Gastroesophageal sphincter (tissue), 4 donors: ENCODE data around the gene CALB2. TPM values are rescaled to one million over a fixed set of nuclear protein-coding genes. Genes with fewer than 3 reads are reported as not detected.

Experiments used
- ATAC-seq: fragments of 150-250 bp; one replicate; pipeline ENCODE4 v1.9.1; 2016; ENCODE audit warnings: mild to moderate bottlenecking, moderate library complexity
- H3K27ac ChIP-seq, 4 donors: fragments of 200-600 bp; sonication (generic) in 3 of 4; 1 replicate in 3 of 4; 2 replicates in 1 of 4; pipeline ENCODE4 v1.5.1; 2016 to 2019
- H3K27me3 ChIP-seq: fragments of 200-600 bp; sonication (generic); one replicate; pipeline ENCODE4 v1.5.1; 2019
- H3K36me3 ChIP-seq, 2 donors: fragments of 200-600 bp; sonication (generic); one replicate each; pipeline ENCODE4 v1.5.1; 2019; ENCODE audit warnings: control low read depth in 1 of 2
- H3K4me1 ChIP-seq, 3 donors: fragments of 200-600 bp; sonication (generic); 1 replicate in 2 of 3; 2 replicates in 1 of 3; pipeline ENCODE4 v1.5.1; 2016 to 2019; ENCODE audit warnings: control low read depth in 2 of 3
- H3K4me3 ChIP-seq, 2 donors: fragments of 200-600 bp; sonication (generic); one replicate each; pipeline ENCODE4 v1.5.1; 2019; ENCODE audit warnings: mild to moderate bottlenecking in 1 of 2, moderate library complexity in 1 of 2
- H3K9me3 ChIP-seq, 3 donors: fragments of 200-600 bp; sonication (generic); one replicate each; pipeline ENCODE4 v1.5.1; 2017 to 2019; ENCODE audit warnings: control low read depth in 2 of 3
- CTCF ChIP-seq, 4 experiments: fragments of 200-600 bp in 2 of 4; fragments of 450-650 bp in 2 of 4; sonication (generic) in 1 of 4; IDR thresholded peaks; one replicate each; pipeline ENCODE4 v1.5.1; 2017 to 2019; ENCODE audit warnings: antibody characterized with exemption in 4 of 4, mild to moderate bottlenecking in 2 of 4, moderate library complexity in 2 of 4
- EP300 ChIP-seq: sonication (generic); formaldehyde crosslinking; IDR thresholded peaks from one replicate; pipeline ENCODE4 v1.6.1; 2017; ENCODE audit warnings: antibody characterized with exemption, mild to moderate bottlenecking
- POLR2A ChIP-seq, 2 donors: fragments of 450-650 bp; IDR thresholded peaks; one replicate each; pipeline ENCODE4 v1.6.1; 2017; ENCODE audit warnings: antibody characterized with exemption in 2 of 2, mild to moderate bottlenecking in 2 of 2, moderate library complexity in 1 of 2
- POLR2AphosphoS5 ChIP-seq: sonication (generic); formaldehyde crosslinking; IDR thresholded peaks from one replicate; pipeline ENCODE4 v1.6.1; 2017; ENCODE audit warnings: antibody characterized with exemption
- WGBS, 2 donors: methylation state at CpG; one replicate each; pipeline ENCODE4 v1.1.5; 2018; ENCODE audit warnings: low coverage in 1 of 2; 5-methylcytosine and 5-hydroxymethylcytosine counted together
- total RNA-seq, 4 donors: library from RNA; depleted of rRNA; stranded (reverse); fragments of >200 nt; gene quantifications; one replicate each; pipeline ENCODE4 v1.1.0, GENCODE V29; 2016

Gene CALB2
- total RNA-seq, 4 donors from 2014 or later = 0.85 to 2.8 TPM; not detected in 2

- no peak for TF ChIP-seq EP300
- TF ChIP-seq CTCF (IDR thresholded peaks at IDR 0.05) = no peak
- no peak for TF ChIP-seq POLR2A (IDR thresholded peaks at IDR 0.05)
- no peak for TF ChIP-seq POLR2AphosphoS5
- peaks cover 0 to 23% (median 0%) of the 10 kb centered on the region in 3 donors for H3K9me3 ChIP-seq
Measured at GRCh38 chr16:71327720-71328119, 30.8 kb upstream of the CALB2 start.

GRCh38 chr16:71328151-71328550 lies 30.4 kb upstream of the CALB2 start:
- ATAC-seq = no peak
- 62 to 83% methylated on average over 3 of the region's 3 CpGs for WGBS, 2 donors
- peaks cover 14% of the 10 kb centered on the region for H3K27me3 ChIP-seq
- no peak overlapping the region for H3K27ac ChIP-seq
- H3K9me3 ChIP-seq = peaks cover 0 to 23% (median 0%) of the 10 kb centered on the region in 3 donors
- TF ChIP-seq CTCF (IDR thresholded peaks at IDR 0.05) (no peak), POLR2AphosphoS5 (no peak), POLR2A (IDR thresholded peaks at IDR 0.05) (no peak), EP300 (no peak)
- H3K36me3 ChIP-seq = no peaks in the 10 kb centered on the region
- H3K4me3 ChIP-seq = no peak overlapping the region
- no peaks in the 10 kb centered on the region for H3K4me1 ChIP-seq

More at GRCh38 chr16:71327720-71328119, 30.8 kb upstream of the CALB2 start:
- Histone ChIP-seq H3K36me3 (no peaks in the 10 kb centered on the region), H3K27ac (no peak overlapping the region), H3K27me3 (peaks cover 14% of the 10 kb centered on the region), H3K4me1 (no peaks in the 10 kb centered on the region), H3K4me3 (no peak overlapping the region)
- ATAC-seq = no peak

GRCh38 chr16:71337631-71338030 lies 20.9 kb upstream of the CALB2 start:
- no peak for ATAC-seq
- no peak overlapping the region for H3K4me3 ChIP-seq
- H3K27me3 ChIP-seq = peaks cover 22% of the 10 kb centered on the region
- TF ChIP-seq POLR2AphosphoS5 = no peak
- no peak for TF ChIP-seq POLR2A (IDR thresholded peaks at IDR 0.05)
- no peak for TF ChIP-seq EP300
- TF ChIP-seq CTCF (IDR thresholded peaks at IDR 0.05) = no peak
- H3K27ac ChIP-seq = no peak overlapping the region
- H3K4me1 ChIP-seq = no peaks in the 10 kb centered on the region
- no peaks in the 10 kb centered on the region for H3K9me3 ChIP-seq
- WGBS, 2 donors = 57 to 71% methylated on average over 1 of the region's 1 CpG
- H3K36me3 ChIP-seq = no peaks in the 10 kb centered on the region

- Histone ChIP-seq H3K4me3 (no peak overlapping the region), H3K27ac (no peak overlapping the region), H3K4me1 (no peaks in the 10 kb centered on the region), H3K9me3 (no peaks in the 10 kb centered on the region), H3K36me3 (no peaks in the 10 kb centered on the region), H3K27me3 (peaks cover 22% of the 10 kb centered on the region)
- no peak for TF ChIP-seq CTCF (IDR thresholded peaks at IDR 0.05)
- TF ChIP-seq POLR2AphosphoS5 = no peak
- no peak for TF ChIP-seq POLR2A (IDR thresholded peaks at IDR 0.05)
- TF ChIP-seq EP300 = no peak
- WGBS, 2 donors = 74 to 80% methylated on average over 2 of the region's 2 CpGs
- ATAC-seq = no peak
Measured at GRCh38 chr16:71338193-71338592, 20.3 kb upstream of the CALB2 start.

GRCh38 chr16:71338632-71339031 lies 19.9 kb upstream of the CALB2 start:
- ATAC-seq = no peak
- TF ChIP-seq POLR2AphosphoS5 (no peak), CTCF (IDR thresholded peaks at IDR 0.05) (no peak), POLR2A (IDR thresholded peaks at IDR 0.05) (no peak), EP300 (no peak)

More at GRCh38 chr16:71338632-71339031, 19.9 kb upstream of the CALB2 start:
- 82 to 100% methylated on average over 1 of the region's 1 CpG for WGBS, 2 donors
- Histone ChIP-seq H3K4me3 (no peak overlapping the region), H3K27ac (no peak overlapping the region), H3K9me3 (no peaks in the 10 kb centered on the region), H3K36me3 (no peaks in the 10 kb centered on the region), H3K4me1 (no peaks in the 10 kb centered on the region), H3K27me3 (peaks cover 22% of the 10 kb centered on the region)
